HTERT RPE-1 (cell line): ENCODE results near the gene ELAVL1.
"Not testable (repeated sequence)": the region's sequence is repeated elsewhere in the genome, so short reads cannot be mapped to it uniquely, and the experiment has no call there.

Experiments
- in situ Hi-C: fragments of 300-500 bp; cut with MboI; formaldehyde crosslinking; loops from 4 replicates; pipeline ENCODE4 v1.14.3; 2020; ENCODE audit warnings: low sequenced_read_pairs

ELAVL1 gene

DNA sequence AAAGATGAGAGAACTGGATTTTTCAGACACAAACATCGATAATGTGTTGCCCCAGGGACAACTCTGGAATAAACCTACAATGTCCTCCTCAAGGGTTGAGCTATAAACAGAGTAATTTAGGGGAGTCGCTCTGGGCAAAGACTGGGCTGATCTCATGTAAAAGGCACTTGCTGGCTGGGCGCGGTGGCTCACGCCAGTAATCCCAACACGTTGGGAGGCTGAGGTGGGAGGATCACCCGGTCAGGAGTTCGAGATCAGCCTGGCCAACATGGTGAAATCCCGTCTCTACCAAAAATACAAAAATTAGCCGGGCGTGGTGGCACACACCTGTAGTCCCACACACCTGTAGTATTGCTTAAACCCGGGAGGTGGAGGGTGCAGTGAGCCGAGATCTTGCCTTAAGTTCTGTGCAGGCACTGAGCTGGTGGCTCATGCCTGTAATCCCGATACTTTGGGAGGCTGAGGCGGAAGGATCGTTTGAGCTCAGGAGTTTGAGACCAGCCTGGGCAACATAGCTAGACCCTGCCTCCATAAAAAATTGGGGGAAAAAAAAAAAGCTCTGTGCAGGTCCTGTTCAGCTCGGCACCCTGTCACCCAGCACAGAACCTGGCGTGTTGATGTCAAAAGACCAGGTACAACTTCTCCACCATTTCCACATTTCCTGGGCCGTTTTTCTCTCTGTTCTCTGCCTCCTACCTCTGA is 63.4 kb downstream of the ELAVL1 start:
- in situ Hi-C loops = no loop called here

- in situ Hi-C loops = no loop called here
Measured at GRCh38 chr19:7940841-7941240, 64.6 kb downstream of the ELAVL1 start.

DNA sequence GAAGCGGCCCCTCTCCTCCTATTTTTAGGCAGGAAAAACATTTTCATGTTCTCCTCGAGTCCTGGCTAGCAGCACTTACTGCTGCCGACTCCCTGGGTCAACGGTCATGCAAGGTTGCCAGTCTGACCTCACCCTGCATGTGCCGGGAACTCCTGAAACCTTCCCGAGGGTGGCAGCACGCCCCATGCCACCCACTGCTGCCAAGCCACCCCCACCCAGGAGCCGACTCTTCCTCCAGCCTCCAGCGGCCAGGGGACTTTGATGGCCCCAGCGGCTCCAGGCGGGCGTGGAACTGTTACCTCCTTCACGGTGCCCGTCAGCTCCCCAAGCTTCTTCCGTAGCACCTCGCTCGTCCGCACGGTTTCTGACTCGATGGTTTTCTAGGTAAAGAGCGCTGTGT is 70.7 kb downstream of the ELAVL1 start:
- in situ Hi-C loops = no loop called here

DNA sequence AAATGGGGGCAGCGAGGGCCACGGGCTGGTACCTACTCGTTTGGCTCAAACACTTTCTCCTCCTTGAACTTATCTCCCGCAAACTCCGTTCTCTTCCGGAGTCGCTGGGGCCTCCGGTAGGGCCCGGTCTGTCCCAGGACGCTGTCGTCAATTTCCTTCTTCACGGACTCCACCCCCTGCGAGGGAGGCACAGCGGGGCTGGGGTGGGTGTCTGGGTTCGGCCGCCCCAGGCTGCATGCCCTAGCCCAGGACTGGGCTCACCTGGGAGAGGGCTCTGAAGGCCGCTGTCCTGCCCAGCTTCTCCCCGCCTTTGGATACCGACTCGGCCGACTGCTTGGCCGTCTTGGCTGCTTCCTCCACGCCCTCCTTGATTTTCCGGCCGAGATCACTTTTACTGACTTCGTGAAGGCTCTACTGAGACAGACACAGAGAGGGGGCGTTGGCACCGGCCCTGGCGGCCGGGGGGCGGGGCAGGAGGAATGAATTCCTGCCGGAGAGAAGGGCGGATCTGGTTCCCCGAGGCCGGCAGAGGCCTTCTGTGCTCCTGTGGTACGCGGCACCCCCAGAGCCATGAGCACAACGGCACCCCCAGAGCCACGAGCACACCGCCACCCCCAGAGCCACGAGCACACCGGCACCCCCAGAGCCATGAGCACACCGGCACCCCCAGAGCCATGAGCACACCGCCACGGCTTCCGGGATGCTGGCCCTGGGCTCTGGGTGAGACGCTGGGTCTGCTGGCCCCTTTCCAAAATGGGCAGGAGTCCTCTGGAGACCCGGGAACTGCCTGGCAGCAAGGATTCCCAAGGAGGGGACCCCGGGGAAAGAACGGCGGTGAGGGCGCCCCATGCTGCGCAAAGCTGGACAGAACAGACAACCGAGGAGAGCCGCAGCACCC is 71.4 kb downstream of the ELAVL1 start:
- in situ Hi-C loops = no loop called here

GRCh38 chr19:7933411-7933810 is 72.0 kb downstream of the ELAVL1 start:
- in situ Hi-C loops = no loop called here

GRCh38 chr19:7932930-7933300 is 72.5 kb downstream of the ELAVL1 start:
- in situ Hi-C loops = no loop called here

GRCh38 chr19:7932276-7932929 is 73.0 kb downstream of the ELAVL1 start:
- in situ Hi-C loops = no loop called here

- in situ Hi-C loops = no loop called here
Measured at GRCh38 chr19:7931221-7932061, 74.0 kb downstream of the ELAVL1 start.

GRCh38 chr19:7930765-7931164 is 74.7 kb downstream of the ELAVL1 start:
- in situ Hi-C loops = no loop called here

DNA sequence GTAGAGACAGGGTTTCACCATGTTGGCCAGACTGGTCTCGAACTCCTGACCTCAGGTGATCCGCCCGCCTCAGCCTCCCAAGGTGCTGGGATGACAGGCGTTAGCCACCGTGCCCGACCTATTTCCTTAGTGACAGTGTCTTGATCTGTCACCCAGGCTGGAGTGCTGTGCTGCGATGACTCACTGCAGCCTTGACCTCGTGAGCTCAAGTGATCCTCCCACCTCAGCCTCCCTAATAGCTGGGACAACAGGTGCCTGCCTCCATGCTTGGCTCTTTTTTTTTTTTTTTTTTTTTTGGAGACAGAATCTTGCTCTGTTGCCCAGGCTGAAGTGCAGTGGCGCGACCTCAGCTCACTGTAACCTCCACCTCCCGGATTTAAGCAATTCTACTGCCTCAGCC is 75.4 kb downstream of the ELAVL1 start:
- in situ Hi-C loops = not testable (repeated sequence)

GRCh38 chr19:7928741-7929701 is 76.4 kb downstream of the ELAVL1 start:
- in situ Hi-C loops = no loop called here

DNA sequence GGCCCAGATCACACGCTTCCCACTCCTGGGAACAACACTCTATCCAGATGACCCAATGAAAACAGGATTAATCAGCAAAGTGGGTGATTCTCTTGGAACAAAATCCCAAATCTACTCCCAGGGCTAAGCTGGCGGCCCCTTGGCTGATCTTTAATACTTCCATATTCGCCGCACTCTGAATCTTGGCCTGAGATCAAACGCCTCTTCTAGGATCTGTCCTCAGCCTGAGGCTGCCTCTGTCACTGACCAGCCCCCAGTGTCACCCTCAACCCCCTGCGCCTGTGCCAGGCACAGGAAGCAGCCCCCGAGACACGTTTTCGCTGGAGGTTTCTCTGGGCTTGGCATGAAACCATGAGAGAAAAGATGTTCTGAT is 77.1 kb downstream of the ELAVL1 start:
- in situ Hi-C loops = no loop called here

DNA sequence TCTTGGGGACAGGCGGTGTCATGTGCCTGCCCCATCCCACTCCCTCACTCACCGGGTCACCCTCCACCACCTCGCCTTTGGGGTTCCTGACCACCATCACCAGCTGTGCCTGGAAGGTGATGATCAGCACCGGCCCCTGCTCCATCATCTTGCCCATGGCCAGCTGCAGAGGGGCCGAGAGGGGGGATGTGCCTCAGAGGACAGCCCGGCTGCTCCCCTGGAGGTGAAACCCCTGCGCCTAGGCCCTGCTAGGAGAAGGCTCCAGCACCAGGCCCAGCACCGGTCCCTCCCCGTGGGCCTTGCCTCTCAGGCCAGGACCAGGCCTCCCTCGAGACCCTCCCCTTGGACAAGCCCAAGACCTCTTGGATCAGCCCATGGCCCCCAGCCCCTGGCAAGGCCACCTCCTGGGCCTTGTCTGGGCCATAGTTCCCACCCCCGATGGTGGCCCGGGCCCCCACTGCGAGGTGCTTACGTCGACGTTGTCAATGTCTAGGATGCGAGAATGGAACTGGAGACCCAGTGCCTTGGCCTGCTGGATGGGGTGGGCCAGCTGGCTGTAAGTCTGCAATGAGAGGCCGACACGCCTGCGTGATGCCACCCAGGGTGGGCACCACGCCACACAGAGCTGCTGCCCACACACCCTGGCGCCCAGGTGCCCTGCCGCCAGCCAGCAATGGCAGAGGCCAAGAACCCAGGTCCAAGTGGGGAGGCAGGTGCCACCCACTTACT is 77.7 kb downstream of the ELAVL1 start:
- in situ Hi-C loops = no loop called here

DNA sequence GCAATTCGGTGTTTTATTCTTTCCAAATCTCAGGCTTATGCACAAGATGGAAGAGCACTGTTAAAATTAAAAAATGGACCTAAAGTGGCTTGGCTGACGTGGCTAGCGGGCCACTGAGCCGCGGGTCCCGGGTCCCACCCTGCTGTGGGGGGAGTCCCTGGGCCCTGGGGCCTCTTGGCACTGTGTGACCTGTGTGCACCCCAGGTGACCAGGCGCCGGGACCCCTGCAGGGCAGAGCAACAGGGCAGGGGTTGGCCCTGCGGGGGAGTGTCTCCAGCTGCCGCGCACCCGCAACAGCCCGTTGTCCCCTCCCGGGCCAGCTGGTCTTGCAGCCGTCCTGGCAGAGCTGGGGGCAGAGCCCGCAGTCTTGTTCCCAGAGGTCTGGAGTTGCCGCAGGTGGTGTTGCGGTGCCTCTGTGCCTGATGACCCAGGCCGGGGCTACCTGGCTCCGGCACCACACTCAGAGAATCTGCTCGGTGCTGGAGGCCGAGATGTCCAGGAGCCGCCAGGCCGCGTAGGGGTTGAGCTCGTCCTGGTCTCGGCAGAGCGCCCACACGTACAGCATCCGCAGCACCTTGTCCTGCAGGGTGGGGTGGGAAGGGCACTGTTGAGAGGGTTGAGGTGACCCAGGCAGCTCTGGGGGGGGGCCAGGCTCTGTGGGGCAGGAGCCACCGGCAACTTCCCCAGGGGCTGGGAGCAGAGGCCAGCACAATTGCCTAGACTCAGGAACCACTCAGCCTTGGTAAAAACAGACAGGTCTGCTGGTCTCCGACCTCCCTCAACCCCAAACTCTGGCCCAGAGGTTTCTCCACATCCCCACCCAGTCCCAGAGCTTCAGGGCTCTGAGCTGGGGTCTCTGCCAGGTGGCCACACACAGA is 78.5 kb downstream of the ELAVL1 start:
- in situ Hi-C loops = no loop called here

- in situ Hi-C loops = no loop called here
Measured at GRCh38 chr19:7926021-7926726, 79.3 kb downstream of the ELAVL1 start, which contains the start of gene CTXN1. TSS of gene CTXN1 (minus strand) at chr19:7926135. CDS start at chr19:7925538, 597 bp downstream.

DNA sequence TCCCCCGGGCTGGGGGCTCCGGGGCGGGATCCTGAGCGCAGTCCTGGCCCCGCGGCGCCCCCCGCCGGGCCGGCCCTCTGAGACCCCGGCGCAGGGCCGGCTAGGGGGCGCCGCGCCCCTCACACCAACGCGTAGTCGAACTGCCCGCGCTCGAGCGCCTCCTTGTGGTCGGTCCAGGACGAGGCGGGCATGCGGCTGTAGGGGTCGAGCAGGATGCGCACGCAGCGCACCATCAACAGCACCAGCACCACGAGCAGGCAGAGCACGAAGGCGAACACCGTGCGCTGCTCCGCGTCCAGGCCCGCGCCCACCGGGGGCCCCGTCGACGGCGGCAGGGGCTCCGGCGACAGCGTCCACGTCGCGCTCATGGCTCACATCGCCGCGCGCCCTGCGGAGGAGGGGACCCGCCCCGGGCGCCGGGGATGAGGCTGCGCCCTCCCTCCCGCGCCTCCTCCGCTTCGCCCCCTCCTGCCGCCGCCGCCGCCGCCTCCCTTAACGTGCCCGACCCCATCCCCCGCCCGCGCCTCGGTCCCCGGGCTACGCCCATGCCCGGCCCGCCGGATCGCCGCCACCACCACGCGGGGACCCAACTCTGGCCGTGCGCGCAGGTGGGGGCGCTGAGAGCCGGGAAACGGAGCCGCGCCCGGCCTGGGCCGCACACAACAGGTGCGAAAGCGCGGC is 80.1 kb downstream of the ELAVL1 start:
- in situ Hi-C loops = no loop called here

- in situ Hi-C loops = no loop called here
Measured at GRCh38 chr19:7924651-7925170, 80.7 kb downstream of the ELAVL1 start.
